Measurements from ENCODE around the gene ARID5B. TPM values are rescaled to one million over a fixed set of nuclear protein-coding genes. Genes with fewer than 3 reads are reported as not detected.

Gene ARID5B
- total RNA-seq, 1 donor from 2014 or later, result 22.8 TPM

GRCh38 chr10:61904733-61905725 lies 3.5 kb downstream of the ARID5B start:
- H3K4me3 ChIP-seq (ENCODE audit: low read depth, low read length), result peak overlapping the region; percentile 75
- peak; percentile 45 for TF ChIP-seq CTCF (conservative IDR thresholded peaks at IDR 0.05; ENCODE audit: low read depth, low read length)
- DNase-seq (ENCODE audit: low read depth), result peak; percentile 71

DNA sequence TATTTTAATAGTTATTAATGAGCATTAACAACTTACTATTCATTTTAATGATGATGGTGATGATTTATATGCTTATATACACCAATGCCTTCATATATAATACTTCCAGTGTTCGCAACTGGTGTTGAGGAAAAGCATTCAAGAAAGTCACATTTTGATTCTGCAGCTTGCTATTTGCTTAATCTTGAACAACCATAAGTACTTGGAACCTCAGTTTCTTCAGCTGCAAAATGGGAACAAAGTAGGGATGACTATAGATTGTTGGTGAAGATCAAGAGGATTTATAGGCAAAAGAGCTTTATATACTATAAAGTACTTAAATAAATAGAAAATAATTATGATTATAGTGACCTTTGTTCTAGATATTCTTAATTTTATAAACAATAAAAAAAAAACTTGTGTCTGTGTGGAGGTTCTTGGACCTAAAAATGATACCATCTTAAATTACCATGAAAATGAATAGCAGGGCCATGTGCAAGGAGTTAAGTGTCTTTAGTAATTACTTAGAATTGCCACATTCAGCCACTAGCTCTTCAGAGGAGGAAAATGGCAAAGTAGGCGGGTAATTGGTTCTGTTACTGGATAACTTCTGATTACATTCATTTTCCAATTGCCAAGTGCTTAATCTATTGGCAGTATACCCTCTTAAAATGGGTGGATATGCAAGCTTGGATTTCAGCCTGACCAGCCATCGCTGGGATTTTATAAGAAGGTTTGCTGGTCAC lies 4.5 kb downstream of the ARID5B start:
- DNase-seq (ENCODE audit: low read depth), result no peak
- no peak overlapping the region for H3K4me3 ChIP-seq (ENCODE audit: low read depth, low read length)
- no peak for TF ChIP-seq CTCF (conservative IDR thresholded peaks at IDR 0.05; ENCODE audit: low read depth, low read length)

GRCh38 chr10:61906562-61906901 lies 5.0 kb downstream of the ARID5B start:
- H3K4me3 ChIP-seq (ENCODE audit: low read depth, low read length), result no peak overlapping the region
- TF ChIP-seq CTCF (conservative IDR thresholded peaks at IDR 0.05; ENCODE audit: low read depth, low read length), result no peak
- DNase-seq (ENCODE audit: low read depth), result no peak

GRCh38 chr10:61907011-61907410 lies 5.5 kb downstream of the ARID5B start:
- no peak overlapping the region for H3K4me3 ChIP-seq (ENCODE audit: low read depth, low read length)
- TF ChIP-seq CTCF (conservative IDR thresholded peaks at IDR 0.05; ENCODE audit: low read depth, low read length), result no peak
- DNase-seq (ENCODE audit: low read depth), result no peak

DNA sequence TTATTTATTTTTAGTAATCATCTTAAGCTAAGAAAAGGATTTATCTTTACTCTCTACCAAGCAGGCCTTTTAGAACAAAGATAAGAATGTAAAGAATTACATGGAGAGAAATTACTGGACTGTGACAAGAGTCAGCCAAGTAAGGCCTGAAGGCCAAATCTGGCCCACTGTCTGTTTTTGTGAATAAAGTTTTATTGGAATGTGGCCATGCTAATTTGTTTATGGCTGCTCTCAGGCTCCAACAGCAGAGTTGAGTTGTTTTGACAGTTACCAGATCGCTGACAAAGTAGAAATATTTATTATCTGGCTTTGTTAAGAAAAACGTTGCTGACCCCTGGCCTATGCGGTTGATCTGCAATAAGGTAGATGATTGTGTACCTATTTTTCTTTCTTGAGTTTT lies 6.1 kb downstream of the ARID5B start:
- DNase-seq (ENCODE audit: low read depth), result no peak
- no peak overlapping the region for H3K4me3 ChIP-seq (ENCODE audit: low read depth, low read length)
- no peak for TF ChIP-seq CTCF (conservative IDR thresholded peaks at IDR 0.05; ENCODE audit: low read depth, low read length)

GRCh38 chr10:61910226-61910805 lies 8.8 kb downstream of the ARID5B start:
- H3K4me3 ChIP-seq (ENCODE audit: low read depth, low read length), result no peak overlapping the region
- DNase-seq (ENCODE audit: low read depth), result no peak
- no peak for TF ChIP-seq CTCF (conservative IDR thresholded peaks at IDR 0.05; ENCODE audit: low read depth, low read length)
